22Rv1 (cell line): ENCODE results near the gene CNOT4.

Source experiments
- ZFX ChIP-seq: fragments of 450-650 bp; IDR thresholded peaks from 2 replicates; pipeline ENCODE4 v1.6.1; 2017; ENCODE audit warnings: antibody characterized with exemption, borderline replicate concordance
- TF ChIP-seq, protein P1 (sequence below): fragments of 450-650 bp; IDR thresholded peaks from 2 replicates; pipeline ENCODE4 v1.5.1; 2017; ENCODE audit warnings: mild to moderate bottlenecking

DNA sequence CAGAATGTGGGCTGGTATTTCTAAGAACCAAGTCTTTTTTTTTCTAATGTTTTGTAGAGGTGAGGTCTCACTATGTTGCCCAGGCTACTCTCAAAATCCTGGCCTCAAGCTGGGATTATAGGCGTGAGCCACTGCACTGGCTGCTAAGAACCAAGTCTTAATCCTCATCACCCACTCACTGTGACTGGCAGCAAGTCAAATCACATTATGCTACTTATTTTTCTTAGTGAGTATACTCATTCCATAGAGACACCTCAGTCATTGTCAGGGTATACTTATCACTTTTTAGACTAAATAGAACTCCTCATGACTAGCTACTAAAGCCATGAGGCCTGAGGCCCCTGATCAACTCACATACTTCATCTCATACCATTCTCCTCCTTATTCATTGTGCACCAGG is 160.2 kb downstream of the CNOT4 start:
- TF ChIP-seq, protein P1, sequence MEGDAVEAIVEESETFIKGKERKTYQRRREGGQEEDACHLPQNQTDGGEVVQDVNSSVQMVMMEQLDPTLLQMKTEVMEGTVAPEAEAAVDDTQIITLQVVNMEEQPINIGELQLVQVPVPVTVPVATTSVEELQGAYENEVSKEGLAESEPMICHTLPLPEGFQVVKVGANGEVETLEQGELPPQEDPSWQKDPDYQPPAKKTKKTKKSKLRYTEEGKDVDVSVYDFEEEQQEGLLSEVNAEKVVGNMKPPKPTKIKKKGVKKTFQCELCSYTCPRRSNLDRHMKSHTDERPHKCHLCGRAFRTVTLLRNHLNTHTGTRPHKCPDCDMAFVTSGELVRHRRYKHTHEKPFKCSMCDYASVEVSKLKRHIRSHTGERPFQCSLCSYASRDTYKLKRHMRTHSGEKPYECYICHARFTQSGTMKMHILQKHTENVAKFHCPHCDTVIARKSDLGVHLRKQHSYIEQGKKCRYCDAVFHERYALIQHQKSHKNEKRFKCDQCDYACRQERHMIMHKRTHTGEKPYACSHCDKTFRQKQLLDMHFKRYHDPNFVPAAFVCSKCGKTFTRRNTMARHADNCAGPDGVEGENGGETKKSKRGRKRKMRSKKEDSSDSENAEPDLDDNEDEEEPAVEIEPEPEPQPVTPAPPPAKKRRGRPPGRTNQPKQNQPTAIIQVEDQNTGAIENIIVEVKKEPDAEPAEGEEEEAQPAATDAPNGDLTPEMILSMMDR: no peak
- no peak for TF ChIP-seq ZFX
